ENCODE results near the gene MXRA8. TPM values are rescaled to one million over a fixed set of nuclear protein-coding genes. Genes with fewer than 3 reads are reported as not detected.

MXRA8 gene
- total and polyA plus RNA-seq, 7 experiments from 2014 or later = 0.39 to 2.2 (median 0.86) TPM

DNA sequence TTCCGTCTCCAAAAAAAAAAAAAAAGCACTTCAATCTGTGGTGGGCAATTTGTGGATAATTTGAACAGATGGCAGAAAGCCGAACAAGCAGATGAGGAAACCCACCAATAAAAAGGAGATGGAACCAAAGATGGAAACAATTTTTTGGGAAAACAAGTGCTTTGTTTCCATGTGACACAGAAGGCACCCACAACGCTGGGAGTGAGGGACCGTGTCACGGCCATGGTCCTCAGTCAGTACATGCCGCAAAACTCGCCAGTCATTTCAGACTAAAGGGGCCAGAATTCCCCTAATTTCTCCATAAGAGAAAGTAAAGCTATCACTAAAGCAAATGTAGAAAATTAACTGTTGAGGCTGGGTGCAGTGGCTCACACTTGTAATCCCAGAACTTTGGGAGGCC, 35.8 kb upstream of the MXRA8 start:
- ChIA-PET CTCF (no interaction called here), POLR2A (interaction anchor here (9.8 kb wide), 1 partner anchor 13 kb away, joined by 80 read pairs; the partner anchor contains the start of gene MRPL20)
- H3K27me3 ChIP-seq (ENCODE audit: control insufficient read depth in 2 of 2, insufficient read depth in 2 of 2, low read length in 2 of 2) = no peaks in the 10 kb centered on the region
- peaks cover 0 to 2% (median 0%) of the 10 kb centered on the region in 11 donors for H3K9me3 Mint-ChIP-seq
- ATAC-seq (no peak), DNase-seq (no peak)
- peaks cover 47 to 76% (median 50%) of the 10 kb centered on the region in 3 experiments for H3K36me3 ChIP-seq (ENCODE audit: control insufficient read depth in 2 of 3, insufficient read depth in 3 of 3, low read length in 3 of 3)
- H3K27ac ChIP-seq (ENCODE audit: low read depth, low read length) = no peak overlapping the region
- H3K36me3 Mint-ChIP-seq = peaks cover 4 to 52% (median 33%) of the 10 kb centered on the region in 5 donors
- H3K4me1 Mint-ChIP-seq = peaks cover 17 to 38% (median 20%) of the 10 kb centered on the region in 7 donors
- peak overlapping the region in 1 of 9 donors; percentile 14 for H3K27ac Mint-ChIP-seq
- intact Hi-C loops (cut with micrococcal nuclease) = no loop called here
- H3K4me3 ChIP-seq (ENCODE audit: low read length) = no peak overlapping the region
- no peak overlapping the region for H3K4me3 Mint-ChIP-seq
- peaks cover 10 to 15% of the 10 kb centered on the region in 2 donors for H3K4me1 ChIP-seq (ENCODE audit: control insufficient read depth in 2 of 2, insufficient read depth in 2 of 2, low read length in 2 of 2)
- no peaks in the 10 kb centered on the region for H3K9me3 ChIP-seq (ENCODE audit: control insufficient read depth in 2 of 3, low read length in 3 of 3)
- no peaks in the 10 kb centered on the region for H3K27me3 Mint-ChIP-seq

DNA sequence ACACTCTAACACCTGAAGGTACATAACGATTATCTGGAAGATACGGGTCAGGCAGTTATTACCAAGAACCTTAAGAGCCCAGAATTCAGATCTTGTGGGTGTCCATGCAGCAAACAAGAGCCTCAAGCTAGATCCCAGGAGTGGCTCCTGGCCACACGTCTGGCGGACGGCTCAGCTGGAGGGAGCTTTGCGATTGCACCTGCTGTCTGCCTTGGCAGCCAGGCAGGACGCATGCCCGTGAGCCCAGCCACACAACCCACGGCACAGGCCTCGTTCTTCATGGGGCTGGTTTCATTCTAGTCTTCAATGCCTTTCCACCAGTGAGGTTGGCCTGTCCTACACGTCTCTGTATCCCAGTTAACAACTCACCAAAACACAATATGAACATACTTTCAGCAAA, 35.1 kb upstream of the MXRA8 start:
- ChIA-PET CTCF (no interaction called here), POLR2A (interaction anchor here (9.8 kb wide), 1 partner anchor 14 kb away, joined by 80 read pairs; the partner anchor contains the start of gene MRPL20)
- no peak overlapping the region for H3K4me3 ChIP-seq (ENCODE audit: low read length)
- H3K4me3 Mint-ChIP-seq = peak overlapping the region in 1 of 10 donors; percentile 34
- H3K36me3 ChIP-seq (ENCODE audit: control insufficient read depth in 2 of 3, insufficient read depth in 3 of 3, low read length in 3 of 3) = peaks cover 47 to 80% (median 52%) of the 10 kb centered on the region in 3 experiments
- DNase-seq (no peak), ATAC-seq (no peak)
- H3K27ac ChIP-seq (ENCODE audit: low read depth, low read length) = no peak overlapping the region
- peaks cover 10 to 13% of the 10 kb centered on the region in 2 donors for H3K4me1 ChIP-seq (ENCODE audit: control insufficient read depth in 2 of 2, insufficient read depth in 2 of 2, low read length in 2 of 2)
- intact Hi-C loops (cut with micrococcal nuclease) = no loop called here
- no peaks in the 10 kb centered on the region for H3K9me3 ChIP-seq (ENCODE audit: control insufficient read depth in 2 of 3, low read length in 3 of 3)
- peaks cover 0 to 2% (median 0%) of the 10 kb centered on the region in 11 donors for H3K9me3 Mint-ChIP-seq
- no peaks in the 10 kb centered on the region for H3K27me3 ChIP-seq (ENCODE audit: control insufficient read depth in 2 of 2, insufficient read depth in 2 of 2, low read length in 2 of 2)
- H3K4me1 Mint-ChIP-seq = peaks cover 17 to 38% (median 20%) of the 10 kb centered on the region in 7 donors
- no peaks in the 10 kb centered on the region for H3K27me3 Mint-ChIP-seq
- H3K36me3 Mint-ChIP-seq = peaks cover 4 to 52% (median 34%) of the 10 kb centered on the region in 5 donors
- H3K27ac Mint-ChIP-seq = no peak overlapping the region

DNA sequence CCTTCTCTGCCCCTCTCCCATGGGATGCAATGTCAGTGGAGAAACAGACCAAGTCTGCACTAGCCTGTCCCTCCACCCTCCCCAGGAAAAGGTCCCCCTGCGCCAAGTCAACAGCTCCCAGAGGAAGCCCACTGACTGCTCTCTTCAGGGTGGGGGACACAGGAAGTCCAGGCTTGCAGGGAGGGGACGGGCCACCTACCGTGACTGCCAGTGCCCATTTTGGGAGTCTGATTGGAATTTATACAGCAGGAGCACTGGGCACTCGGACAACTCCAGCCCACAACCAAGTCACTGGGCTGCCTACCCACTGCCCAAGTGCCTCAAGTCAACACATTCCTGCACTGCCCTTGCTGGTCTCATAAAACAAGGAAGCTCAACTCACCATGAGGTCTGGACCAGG, 34.7 kb upstream of the MXRA8 start:
- no peak overlapping the region for H3K27ac ChIP-seq (ENCODE audit: low read depth, low read length)
- H3K9me3 Mint-ChIP-seq = peaks cover 0 to under 1% (median 0%) of the 10 kb centered on the region in 11 donors
- no peaks in the 10 kb centered on the region for H3K27me3 Mint-ChIP-seq
- no peak overlapping the region for H3K4me3 Mint-ChIP-seq
- H3K9me3 ChIP-seq (ENCODE audit: control insufficient read depth in 2 of 3, low read length in 3 of 3) = no peaks in the 10 kb centered on the region
- H3K27ac Mint-ChIP-seq = peak overlapping the region in 2 of 9 donors; percentile 14 to 56
- ATAC-seq (no peak), DNase-seq (no peak)
- ChIA-PET POLR2A (interaction anchor here (9.8 kb wide), 1 partner anchor 15 kb away, joined by 80 read pairs; the partner anchor contains the start of gene MRPL20), CTCF (no interaction called here)
- H3K36me3 ChIP-seq (ENCODE audit: control insufficient read depth in 2 of 3, insufficient read depth in 3 of 3, low read length in 3 of 3) = peaks cover 49 to 84% (median 56%) of the 10 kb centered on the region in 3 experiments
- intact Hi-C loops (cut with micrococcal nuclease) = no loop called here
- no peak overlapping the region for H3K4me3 ChIP-seq (ENCODE audit: low read length)
- peaks cover 13 to 34% (median 16%) of the 10 kb centered on the region in 7 donors for H3K4me1 Mint-ChIP-seq
- H3K36me3 Mint-ChIP-seq = peaks cover 5 to 52% (median 34%) of the 10 kb centered on the region in 5 donors
- no peaks in the 10 kb centered on the region for H3K27me3 ChIP-seq (ENCODE audit: control insufficient read depth in 2 of 2, insufficient read depth in 2 of 2, low read length in 2 of 2)
- peaks cover 5 to 9% of the 10 kb centered on the region in 2 donors for H3K4me1 ChIP-seq (ENCODE audit: control insufficient read depth in 2 of 2, insufficient read depth in 2 of 2, low read length in 2 of 2)

DNA sequence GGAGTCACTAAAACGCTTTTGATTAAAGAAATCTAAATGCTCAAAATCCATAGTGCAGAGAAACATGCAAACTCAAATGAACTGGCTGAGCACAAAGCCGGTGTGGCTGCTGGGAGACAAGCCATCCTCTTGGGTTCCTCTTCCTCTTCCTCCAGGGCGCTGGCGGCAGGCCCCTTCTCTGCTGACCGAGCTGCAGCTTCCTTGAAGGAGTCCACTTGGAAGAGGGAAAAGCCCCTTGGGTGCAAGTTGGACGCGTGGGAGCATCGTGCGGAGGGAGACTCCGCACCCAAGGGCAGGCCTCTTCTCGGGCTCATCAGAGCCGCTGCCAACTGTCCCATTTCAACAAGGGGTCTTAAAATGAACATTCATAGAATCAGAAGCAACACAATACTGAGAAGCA, 32.9 kb upstream of the MXRA8 start:
- Mint-ChIP-seq H3K27me3 (no peaks in the 10 kb centered on the region), H3K4me1 (peaks cover 8 to 25% (median 13%) of the 10 kb centered on the region in 7 donors), H3K27ac (peak overlapping the region in 1 of 9 donors; percentile 7), H3K36me3 (peaks cover 8 to 64% (median 34%) of the 10 kb centered on the region in 5 donors), H3K9me3 (no peaks in the 10 kb centered on the region), H3K4me3 (no peak overlapping the region)
- no peak for DNase-seq
- H3K27ac ChIP-seq (ENCODE audit: low read depth, low read length) = no peak overlapping the region
- ChIA-PET POLR2A (interaction anchor here (1.0 to 9.8 kb wide), 3 partner anchors 9 to 16 kb away, joined by 3 to 80 read pairs (median 4); partner anchors contain the start of genes AURKAIP1 and MRPL20), CTCF (no interaction called here)
- intact Hi-C loops (cut with micrococcal nuclease) = no loop called here
- no peak overlapping the region for H3K4me3 ChIP-seq (ENCODE audit: low read length)
- H3K36me3 ChIP-seq (ENCODE audit: control insufficient read depth in 2 of 3, insufficient read depth in 3 of 3, low read length in 3 of 3) = peaks cover 56 to 91% (median 57%) of the 10 kb centered on the region in 3 experiments
- H3K27me3 ChIP-seq (ENCODE audit: control insufficient read depth in 2 of 2, insufficient read depth in 2 of 2, low read length in 2 of 2) = no peaks in the 10 kb centered on the region
- no peak for ATAC-seq
- H3K4me1 ChIP-seq (ENCODE audit: control insufficient read depth in 2 of 2, insufficient read depth in 2 of 2, low read length in 2 of 2) = no peaks in the 10 kb centered on the region
- H3K9me3 ChIP-seq (ENCODE audit: control insufficient read depth in 2 of 3, low read length in 3 of 3) = no peaks in the 10 kb centered on the region

DNA sequence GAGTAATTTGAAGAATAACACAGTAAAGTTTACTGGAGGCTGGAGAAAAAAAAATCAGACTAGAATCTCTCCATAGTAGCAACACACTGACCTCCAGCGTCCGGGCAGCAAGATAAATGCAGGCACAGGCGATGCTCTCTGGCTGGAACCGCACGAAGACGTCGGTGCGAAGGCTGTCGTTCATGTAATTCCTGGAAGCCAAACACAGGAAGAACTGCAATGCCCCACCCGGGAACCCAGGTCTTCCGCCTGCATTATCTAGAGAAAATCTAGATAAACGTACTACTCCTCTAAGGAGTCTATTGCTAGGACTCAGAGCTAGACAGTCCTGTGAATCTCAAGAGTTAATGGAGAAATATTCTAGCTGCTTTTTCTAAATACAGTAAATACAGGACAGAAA, 32.3 kb upstream of the MXRA8 start:
- ATAC-seq (no peak), DNase-seq (no peak)
- H3K4me3 ChIP-seq (ENCODE audit: low read length) = no peak overlapping the region
- H3K9me3 ChIP-seq (ENCODE audit: control insufficient read depth in 2 of 3, low read length in 3 of 3) = no peaks in the 10 kb centered on the region
- no peaks in the 10 kb centered on the region for H3K27me3 Mint-ChIP-seq
- peaks cover 7 to 23% (median 12%) of the 10 kb centered on the region in 7 donors for H3K4me1 Mint-ChIP-seq
- POLR2A ChIA-PET = interaction anchor here (1.0 to 9.8 kb wide), 3 partner anchors 9 to 17 kb away, joined by 3 to 80 read pairs (median 4); partner anchors contain the start of genes AURKAIP1 and MRPL20
- H3K4me1 ChIP-seq (ENCODE audit: control insufficient read depth in 2 of 2, insufficient read depth in 2 of 2, low read length in 2 of 2) = no peaks in the 10 kb centered on the region
- H3K4me3 Mint-ChIP-seq = no peak overlapping the region
- peaks cover 57 to 96% (median 58%) of the 10 kb centered on the region in 3 experiments for H3K36me3 ChIP-seq (ENCODE audit: control insufficient read depth in 2 of 3, insufficient read depth in 3 of 3, low read length in 3 of 3)
- CTCF ChIA-PET = no interaction called here
- H3K27me3 ChIP-seq (ENCODE audit: control insufficient read depth in 2 of 2, insufficient read depth in 2 of 2, low read length in 2 of 2) = no peaks in the 10 kb centered on the region
- H3K9me3 Mint-ChIP-seq = no peaks in the 10 kb centered on the region
- intact Hi-C loops (cut with micrococcal nuclease) = no loop called here
- H3K27ac ChIP-seq (ENCODE audit: low read depth, low read length) = no peak overlapping the region
- peaks cover 8 to 67% (median 33%) of the 10 kb centered on the region in 5 donors for H3K36me3 Mint-ChIP-seq
- no peak overlapping the region for H3K27ac Mint-ChIP-seq

DNA sequence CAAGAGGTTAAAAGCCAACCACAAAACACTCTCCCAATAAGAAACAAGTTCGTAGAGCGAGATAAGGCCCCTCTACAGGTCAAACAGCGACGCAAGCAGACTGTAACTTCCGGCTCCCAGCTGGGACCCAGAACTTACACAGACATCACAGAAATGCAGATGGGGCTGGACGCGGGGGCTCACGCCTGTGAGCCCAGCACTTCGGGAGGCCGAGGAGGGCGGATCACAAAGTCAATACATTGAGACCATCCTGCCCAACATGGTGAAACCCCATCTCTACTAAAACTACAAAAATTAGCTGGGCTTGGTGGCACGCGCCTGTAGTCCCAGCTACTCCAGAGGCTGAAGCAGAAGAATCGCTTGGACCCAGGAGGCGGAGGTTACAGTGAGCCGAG, 29.7 kb upstream of the MXRA8 start:
- ATAC-seq (no peak), DNase-seq (no peak)
- Mint-ChIP-seq H3K27ac (no peak overlapping the region), H3K4me3 (no peak overlapping the region), H3K36me3 (peaks cover 8 to 46% (median 25%) of the 10 kb centered on the region in 5 donors), H3K27me3 (no peaks in the 10 kb centered on the region), H3K9me3 (no peaks in the 10 kb centered on the region), H3K4me1 (peaks cover 0 to 8% (median 0%) of the 10 kb centered on the region in 7 donors)
- POLR2A ChIA-PET = interaction anchor here (0.6 to 3.4 kb wide), 3 partner anchors 11 to 990 kb away, joined by 3 to 12 read pairs (median 3); partner anchors contain the start of genes AURKAIP1 and CCNL2
- intact Hi-C loops (cut with micrococcal nuclease) = no loop called here
- Histone ChIP-seq H3K4me3 (ENCODE audit: low read length) (no peak overlapping the region), H3K27me3 (ENCODE audit: control insufficient read depth in 2 of 2, insufficient read depth in 2 of 2, low read length in 2 of 2) (no peaks in the 10 kb centered on the region), H3K9me3 (ENCODE audit: control insufficient read depth in 2 of 3, low read length in 3 of 3) (no peaks in the 10 kb centered on the region), H3K36me3 (ENCODE audit: control insufficient read depth in 2 of 3, insufficient read depth in 3 of 3, low read length in 3 of 3) (peaks cover 36 to 78% (median 46%) of the 10 kb centered on the region in 3 experiments), H3K4me1 (ENCODE audit: control insufficient read depth in 2 of 2, insufficient read depth in 2 of 2, low read length in 2 of 2) (no peaks in the 10 kb centered on the region), H3K27ac (ENCODE audit: low read depth, low read length) (no peak overlapping the region)
- CTCF ChIA-PET = interaction anchor here (0.8 kb wide), 1 partner anchor 11 kb away, joined by 3 read pairs; the partner anchor contains the start of gene CCNL2

All from naive thymus-derived CD4-positive, alpha-beta T cell (primary cell).